ENCODE measurements around the gene KCNG1.
"Not testable (repeated sequence)": the region's sequence is repeated elsewhere in the genome, so short reads cannot be mapped to it uniquely, and the experiment has no call there.

Gene KCNG1

GRCh38 chr20:51022803-51023616 lies at the start of gene KCNG1:
TSS of gene KCNG1 (minus strand) at chr20:51023107. CDS start at chr20:51010338, 12,769 bp downstream.
- DNase-seq = peak; percentile 64 to 90 (median 79)

- no peak for DNase-seq
Measured at GRCh38 chr20:51070621-51071020, 47.7 kb upstream of the KCNG1 start.

- DNase-seq = no peak
Measured at GRCh38 chr20:51067792-51068191, 44.9 kb upstream of the KCNG1 start.

GRCh38 chr20:51065615-51066014 lies 42.7 kb upstream of the KCNG1 start:
- DNase-seq = no peak

GRCh38 chr20:51064137-51064536 lies 41.2 kb upstream of the KCNG1 start:
- no peak for DNase-seq

GRCh38 chr20:51062065-51062464 lies 39.2 kb upstream of the KCNG1 start:
- peak; percentile 11 to 21 (median 17) for DNase-seq

GRCh38 chr20:51061418-51062045 lies 38.6 kb upstream of the KCNG1 start:
- no peak for DNase-seq

- no peak for DNase-seq
Measured at GRCh38 chr20:51060301-51060700, 37.4 kb upstream of the KCNG1 start.

- no peak for DNase-seq
Measured at GRCh38 chr20:51059862-51060261, 37.0 kb upstream of the KCNG1 start.

GRCh38 chr20:51058017-51058416 lies 35.1 kb upstream of the KCNG1 start:
- no peak for DNase-seq

- no peak for DNase-seq
Measured at GRCh38 chr20:51054233-51054632, 31.3 kb upstream of the KCNG1 start.

- no peak for DNase-seq
Measured at GRCh38 chr20:51050531-51051075, 27.7 kb upstream of the KCNG1 start.

- DNase-seq = no peak
Measured at GRCh38 chr20:51046021-51046985, 23.4 kb upstream of the KCNG1 start.

- not testable (repeated sequence) for DNase-seq
Measured at GRCh38 chr20:51045492-51045891, 22.6 kb upstream of the KCNG1 start.

GRCh38 chr20:51044796-51045195 lies 21.9 kb upstream of the KCNG1 start:
- DNase-seq = no peak

GRCh38 chr20:51043811-51044210 lies 20.9 kb upstream of the KCNG1 start:
- peak in 1 of 3 donors; percentile 15 for DNase-seq

- no peak for DNase-seq
Measured at GRCh38 chr20:51042657-51043247, 19.8 kb upstream of the KCNG1 start.

GRCh38 chr20:51042064-51042463 lies 19.2 kb upstream of the KCNG1 start:
- no peak for DNase-seq

GRCh38 chr20:51037532-51038115 lies 14.7 kb upstream of the KCNG1 start:
- DNase-seq = no peak

GRCh38 chr20:51036827-51037531 lies 14.1 kb upstream of the KCNG1 start:
- peak in 2 of 3 donors; percentile 23 to 26 for DNase-seq

GRCh38 chr20:51036226-51036625 lies 13.3 kb upstream of the KCNG1 start:
- DNase-seq = no peak

Data from suppressor macrophage treated with lipopolysaccharide for 1 hour (primary cell).